ENCODE results near the gene GMEB2.

DNA sequence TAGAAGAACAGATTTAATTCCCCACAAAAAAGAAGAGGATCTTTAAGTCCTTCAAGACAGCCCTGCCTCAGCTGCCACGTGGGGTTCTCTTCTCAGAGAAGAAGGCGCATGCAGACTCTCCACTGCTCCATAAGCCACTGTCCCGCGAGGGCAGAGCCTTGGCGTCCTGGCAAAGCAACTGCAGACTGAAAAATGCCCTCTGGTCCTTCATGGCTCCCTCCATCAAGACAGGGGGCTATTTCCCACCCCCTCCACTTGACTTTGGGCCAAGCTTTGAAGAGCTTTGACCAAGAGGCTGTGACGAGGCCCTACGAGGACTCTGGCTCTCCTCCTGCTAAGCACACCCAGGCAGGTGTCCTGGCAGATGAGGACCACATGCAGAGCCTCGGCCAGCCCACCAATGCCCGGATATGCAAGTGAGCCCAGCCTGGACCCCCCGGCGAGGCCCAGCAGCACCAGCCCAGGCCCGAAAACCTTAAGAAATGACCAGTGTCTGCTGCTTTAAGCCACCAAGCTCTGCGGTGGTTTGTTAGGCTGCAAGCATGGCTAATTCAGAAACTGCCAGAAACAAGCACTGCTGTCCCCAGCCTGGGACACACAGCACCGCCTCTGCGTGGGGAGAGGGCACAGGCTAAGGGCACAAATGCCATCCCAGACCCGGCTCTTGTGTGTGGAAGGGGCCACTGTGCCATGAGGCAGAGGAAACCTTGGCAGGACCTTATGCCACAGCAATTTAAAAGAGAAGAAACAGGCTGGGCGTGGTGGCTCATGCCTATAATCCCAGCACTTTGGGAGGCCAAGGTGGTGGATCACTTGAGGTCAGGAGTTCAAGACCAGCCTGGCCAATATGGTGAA, 16.1 kb downstream of the GMEB2 start:
- TF ChIP-seq, protein P1, sequence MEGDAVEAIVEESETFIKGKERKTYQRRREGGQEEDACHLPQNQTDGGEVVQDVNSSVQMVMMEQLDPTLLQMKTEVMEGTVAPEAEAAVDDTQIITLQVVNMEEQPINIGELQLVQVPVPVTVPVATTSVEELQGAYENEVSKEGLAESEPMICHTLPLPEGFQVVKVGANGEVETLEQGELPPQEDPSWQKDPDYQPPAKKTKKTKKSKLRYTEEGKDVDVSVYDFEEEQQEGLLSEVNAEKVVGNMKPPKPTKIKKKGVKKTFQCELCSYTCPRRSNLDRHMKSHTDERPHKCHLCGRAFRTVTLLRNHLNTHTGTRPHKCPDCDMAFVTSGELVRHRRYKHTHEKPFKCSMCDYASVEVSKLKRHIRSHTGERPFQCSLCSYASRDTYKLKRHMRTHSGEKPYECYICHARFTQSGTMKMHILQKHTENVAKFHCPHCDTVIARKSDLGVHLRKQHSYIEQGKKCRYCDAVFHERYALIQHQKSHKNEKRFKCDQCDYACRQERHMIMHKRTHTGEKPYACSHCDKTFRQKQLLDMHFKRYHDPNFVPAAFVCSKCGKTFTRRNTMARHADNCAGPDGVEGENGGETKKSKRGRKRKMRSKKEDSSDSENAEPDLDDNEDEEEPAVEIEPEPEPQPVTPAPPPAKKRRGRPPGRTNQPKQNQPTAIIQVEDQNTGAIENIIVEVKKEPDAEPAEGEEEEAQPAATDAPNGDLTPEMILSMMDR (IDR thresholded peaks at IDR 0.05) = no peak
- TF ChIP-seq POLR2A (IDR thresholded peaks at IDR 0.05) = no peak
